Psoas muscle (tissue), 8 donors: ENCODE data around the gene ATL1. TPM values are rescaled to one million over a fixed set of nuclear protein-coding genes. Genes with fewer than 3 reads are reported as not detected.
A peak's percentile ranks its signal among the peaks of the same experiment; 100 is the strongest.

Experiments used
- ATAC-seq, 4 donors: fragments of 200-7000 bp; cut with Tn5 transposase; one replicate each; pipeline ENCODE4 v1.9.1; 2020; ENCODE audit warnings: moderate library complexity in 3 of 4, mild to moderate bottlenecking in 2 of 4
- DNase-seq, 2 donors: peaks; one replicate each; pipeline ENCODE4 v3.0.0-alpha.2; 2020
- H3K27ac ChIP-seq: fragments of 200-600 bp; one replicate; pipeline ENCODE4 v1.8.0; 2022
- H3K27me3 ChIP-seq, 3 donors: fragments of 200-600 bp in 1 of 3; one replicate each; pipeline versions ENCODE4 v1.6.1 to v1.8.0; 2013 to 2022; ENCODE audit warnings: low read length in 2 of 3, mild to moderate bottlenecking in 2 of 3, moderate library complexity in 1 of 3; ENCODE audit not compliant: insufficient read depth in 3 of 3
- H3K36me3 ChIP-seq, 2 donors: fragments of 200-600 bp in 1 of 2; one replicate each; pipeline versions ENCODE4 v1.6.1 to v1.8.0; 2013 to 2022; ENCODE audit warnings: low read depth in 1 of 2, mild to moderate bottlenecking in 1 of 2, moderate library complexity in 1 of 2; ENCODE audit not compliant: insufficient read depth in 1 of 2
- H3K4me1 ChIP-seq: fragments of 200-600 bp; one replicate; pipeline ENCODE4 v1.8.0; 2022
- H3K4me3 ChIP-seq: fragments of 200-600 bp; one replicate; pipeline ENCODE4 v1.8.0; 2022; ENCODE audit warnings: mild to moderate bottlenecking
- H3K9me3 ChIP-seq: fragments of 200-600 bp; one replicate; pipeline ENCODE4 v1.8.0; 2022
- WGBS, 3 donors: extraction: QIAGEN DNeasy Blood & Tissue Kit; methylation state at CpG; one replicate each; pipeline versions ENCODE4 v1.1.6 to v1.1.7; 2013; 5-methylcytosine and 5-hydroxymethylcytosine counted together
- intact Hi-C, 2 donors: fragments of 100-400 bp; cut with DNase I; formaldehyde crosslinking; loops; one replicate each; pipeline versions ENCODE4 v1.11.0 to v1.14.2; 2022
- polyA plus RNA-seq, 3 donors: library from polyadenylated mRNA; stranded (reverse); fragments of 200-250 nt; gene quantifications; one replicate each; pipeline ENCODE4 v1.2.3, GENCODE V29; 2013
- total RNA-seq, 4 donors: library from RNA; stranded (reverse); fragmentation: NEBNext Ultra II Directional in 2 of 4; extraction: Animal tissue kit (Norgen Biotek cat#: 25700) in 2 of 4; gene quantifications; one replicate each; pipeline versions ENCODE4 v1.2.1 to v1.2.4, GENCODE V29; 2021 to 2023
- TF ChIP-seq, protein P1 (sequence below): fragments of 200-600 bp; IDR thresholded peaks from one replicate; pipeline ENCODE4 v1.8.0; 2022; ENCODE audit warnings: antibody characterized with exemption
- donor health status: healthy with polysubstance abuse.
- donor health status: DM: no; HTN: no; CAD: no; lungs with moderate emphysema.
- donor health status: Bipolar disorder and iron deficiency.
- donor health status: healthy.
- donor health status: DM: yes; HTN: yes; CAD: no.
- donor health status: DM: no; HTN: no; CAD: no.
- donor health status: DM: no; HTN: no; CAD: no.
- donor health status: DM: yes; HTN: yes; CAD: no.

Gene ATL1
- total and polyA plus RNA-seq, 7 donors, result 0.43 to 1.4 (median 0.64) TPM

DNA sequence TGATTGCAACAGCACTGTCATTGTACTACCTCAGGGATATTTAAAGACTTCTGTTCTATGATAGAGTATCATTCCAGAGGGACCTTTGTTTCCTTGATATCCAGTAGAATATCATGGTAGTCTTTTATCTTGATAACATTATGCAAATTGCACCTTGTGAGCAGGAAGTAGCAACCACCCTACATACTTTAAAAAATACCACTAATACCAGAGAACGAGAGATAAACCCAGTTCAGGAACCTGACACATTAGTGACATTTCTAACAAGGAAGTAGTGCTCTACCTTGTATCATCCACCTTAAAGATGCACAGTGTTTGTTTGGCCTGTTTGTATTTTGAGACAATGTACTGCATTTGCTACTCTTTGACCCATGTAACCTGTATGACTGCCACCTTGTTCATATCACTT is 18.8 kb upstream of the ATL1 start:
- Histone ChIP-seq H3K36me3 (no peaks in the 10 kb centered on the region), H3K4me3 (no peak overlapping the region), H3K27ac (no peak overlapping the region), H3K27me3 (no peaks in the 10 kb centered on the region), H3K9me3 (no peaks in the 10 kb centered on the region), H3K4me1 (peaks cover 11% of the 10 kb centered on the region)
- 73 to 93% (median 77%) methylated on average over 1 of the region's 1 CpG for WGBS, 3 donors
- DNase-seq (no peak), ATAC-seq (no peak)
- TF ChIP-seq, protein P1, sequence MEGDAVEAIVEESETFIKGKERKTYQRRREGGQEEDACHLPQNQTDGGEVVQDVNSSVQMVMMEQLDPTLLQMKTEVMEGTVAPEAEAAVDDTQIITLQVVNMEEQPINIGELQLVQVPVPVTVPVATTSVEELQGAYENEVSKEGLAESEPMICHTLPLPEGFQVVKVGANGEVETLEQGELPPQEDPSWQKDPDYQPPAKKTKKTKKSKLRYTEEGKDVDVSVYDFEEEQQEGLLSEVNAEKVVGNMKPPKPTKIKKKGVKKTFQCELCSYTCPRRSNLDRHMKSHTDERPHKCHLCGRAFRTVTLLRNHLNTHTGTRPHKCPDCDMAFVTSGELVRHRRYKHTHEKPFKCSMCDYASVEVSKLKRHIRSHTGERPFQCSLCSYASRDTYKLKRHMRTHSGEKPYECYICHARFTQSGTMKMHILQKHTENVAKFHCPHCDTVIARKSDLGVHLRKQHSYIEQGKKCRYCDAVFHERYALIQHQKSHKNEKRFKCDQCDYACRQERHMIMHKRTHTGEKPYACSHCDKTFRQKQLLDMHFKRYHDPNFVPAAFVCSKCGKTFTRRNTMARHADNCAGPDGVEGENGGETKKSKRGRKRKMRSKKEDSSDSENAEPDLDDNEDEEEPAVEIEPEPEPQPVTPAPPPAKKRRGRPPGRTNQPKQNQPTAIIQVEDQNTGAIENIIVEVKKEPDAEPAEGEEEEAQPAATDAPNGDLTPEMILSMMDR, result no peak
- intact Hi-C loops, result loop anchor here (5.0 kb wide), 1 partner anchor 231 kb away; no protein-coding TSS in a partner anchor

DNA sequence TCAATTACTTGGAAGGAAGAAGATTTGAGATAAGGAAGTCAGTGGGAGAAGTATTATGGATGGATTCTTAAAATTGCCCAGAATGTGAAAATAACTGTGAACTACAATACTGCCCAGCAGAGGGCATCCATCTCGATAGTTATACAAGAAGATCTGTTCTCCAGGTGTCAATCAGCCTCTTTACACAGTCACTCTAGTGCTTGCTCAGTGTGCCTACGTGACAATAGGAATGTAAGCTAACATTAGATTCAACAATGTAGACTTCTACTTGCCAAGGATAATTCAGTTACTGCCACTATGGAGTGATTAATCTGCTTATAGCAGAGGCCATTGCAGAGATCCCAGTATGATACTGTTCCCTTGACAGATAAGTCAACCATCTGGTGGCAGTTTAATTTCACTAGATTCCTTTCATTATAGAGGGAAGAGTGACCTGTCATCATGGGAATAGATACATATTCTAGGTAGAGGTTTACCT is 17.0 kb upstream of the ATL1 start:
- 3 to 5% (median 4%) methylated on average over 2 of the region's 2 CpGs for WGBS, 3 donors
- H3K27me3 ChIP-seq, result no peaks in the 10 kb centered on the region
- no peak overlapping the region for H3K4me3 ChIP-seq
- H3K36me3 ChIP-seq, result no peaks in the 10 kb centered on the region
- intact Hi-C loops, result loop anchor here (5.0 kb wide), 1 partner anchor 229 kb away; no protein-coding TSS in a partner anchor
- TF ChIP-seq, protein P1, result peak; percentile 55
- H3K27ac ChIP-seq, result peak overlapping the region; percentile 43
- peak; percentile 56 to 71 (median 66) for ATAC-seq
- peaks cover 11% of the 10 kb centered on the region for H3K4me1 ChIP-seq
- H3K9me3 ChIP-seq, result no peaks in the 10 kb centered on the region
- no peak for DNase-seq

DNA sequence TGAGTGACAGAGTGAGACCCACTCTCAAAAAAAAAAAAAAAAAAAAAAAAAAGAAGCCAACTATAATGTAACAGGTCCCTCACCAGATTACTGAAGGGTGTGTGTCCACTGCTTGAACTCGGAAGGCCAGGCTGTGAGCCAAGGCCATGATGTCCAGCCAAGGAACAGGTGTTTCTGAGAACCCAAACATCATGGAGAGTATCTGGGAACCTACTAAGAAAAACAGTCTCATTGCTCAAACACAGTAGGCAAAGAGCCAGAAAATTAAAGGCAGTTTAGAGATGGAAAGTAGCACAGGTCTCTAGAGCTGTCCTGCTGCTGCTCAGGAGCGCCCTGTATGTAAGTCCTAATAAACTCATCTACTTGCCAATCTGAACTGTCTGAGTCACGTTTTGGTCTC is 15.0 kb upstream of the ATL1 start:
- Histone ChIP-seq H3K9me3 (no peaks in the 10 kb centered on the region), H3K27me3 (no peaks in the 10 kb centered on the region), H3K4me1 (peaks cover 11% of the 10 kb centered on the region), H3K27ac (peak overlapping the region; percentile 70), H3K36me3 (no peaks in the 10 kb centered on the region), H3K4me3 (no peak overlapping the region)
- intact Hi-C loops, result loop anchor here (5.0 kb wide), 1 partner anchor 227 kb away; no protein-coding TSS in a partner anchor
- DNase-seq (peak; percentile 62 to 88), ATAC-seq (peak; percentile 85 to 94 (median 88))
- TF ChIP-seq, protein P1, result no peak
- whole genome bisulfite sequencing, 3 donors, result 31 to 43% (median 38%) methylated on average over 3 of the region's 3 CpGs

DNA sequence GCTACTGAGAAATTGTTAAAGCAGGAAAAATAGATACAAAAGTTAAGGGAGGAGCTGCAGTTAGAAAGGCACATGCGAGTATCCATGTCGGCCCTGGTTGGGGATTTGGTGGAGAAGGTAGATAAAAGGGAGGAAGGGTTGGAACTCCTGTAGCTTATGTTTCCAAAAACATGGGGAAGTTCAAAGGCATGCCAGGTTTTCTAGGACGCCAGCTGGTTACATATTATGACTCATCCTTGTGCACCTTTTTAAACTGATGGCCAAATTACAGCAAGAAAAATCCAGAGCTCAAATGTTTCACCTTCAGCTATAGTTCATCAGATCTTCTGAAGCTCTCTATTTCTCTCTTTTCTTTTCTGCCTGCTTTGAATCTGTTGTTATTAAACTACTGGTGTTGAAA is 14.3 kb upstream of the ATL1 start:
- Histone ChIP-seq H3K9me3 (no peaks in the 10 kb centered on the region), H3K27me3 (no peaks in the 10 kb centered on the region), H3K27ac (peak overlapping the region; percentile 70), H3K36me3 (no peaks in the 10 kb centered on the region), H3K4me1 (peaks cover 11% of the 10 kb centered on the region), H3K4me3 (no peak overlapping the region)
- ATAC-seq (peak; percentile 45 to 60 (median 54)), DNase-seq (no peak)
- 45 to 69% (median 52%) methylated on average over 3 of the region's 3 CpGs for WGBS, 3 donors
- TF ChIP-seq, protein P1, result no peak
- intact Hi-C loops, result no loop called here

DNA sequence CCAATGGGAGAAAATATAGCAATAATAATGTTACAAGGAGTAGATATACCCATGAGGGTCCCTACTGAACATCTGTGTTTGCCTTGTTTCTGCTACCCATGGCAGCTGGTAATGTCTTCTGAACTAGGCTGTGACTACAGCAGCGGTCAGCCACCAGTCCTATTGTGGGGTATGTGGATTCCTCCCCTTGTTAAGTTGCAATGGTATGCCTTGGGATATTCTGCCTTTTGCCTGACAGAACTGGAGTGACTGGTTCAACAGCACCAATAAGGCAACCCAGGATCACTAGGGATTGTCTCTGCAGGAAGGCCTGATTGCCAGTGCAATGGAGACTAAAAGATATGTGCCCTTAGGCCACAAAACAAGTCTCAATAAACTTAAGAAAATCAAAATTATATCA is 9.7 kb upstream of the ATL1 start:
- TF ChIP-seq, protein P1, result no peak
- Histone ChIP-seq H3K4me1 (peaks cover 2% of the 10 kb centered on the region), H3K27ac (no peak overlapping the region), H3K27me3 (no peaks in the 10 kb centered on the region), H3K4me3 (no peak overlapping the region), H3K36me3 (no peaks in the 10 kb centered on the region), H3K9me3 (no peaks in the 10 kb centered on the region)
- DNase-seq (no peak), ATAC-seq (no peak)
- intact Hi-C loops, result no loop called here
- WGBS, 3 donors, result 89 to 96% (median 95%) methylated on average over 1 of the region's 1 CpG
